IPS-18a (cell line): ENCODE results near the gene MARK3.

Source experiments
- H3K27ac ChIP-seq: one replicate; pipeline ENCODE4 v1.5.1; 2013; ENCODE audit warnings: low read length
- H3K27me3 ChIP-seq: one replicate; pipeline ENCODE4 v1.6.1; 2013; ENCODE audit warnings: mild to moderate bottlenecking, low read length; ENCODE audit not compliant: control insufficient read depth, insufficient read depth
- H3K36me3 ChIP-seq: one replicate; pipeline ENCODE4 v1.6.1; 2013; ENCODE audit warnings: low read depth, low read length; ENCODE audit not compliant: control insufficient read depth
- H3K4me1 ChIP-seq: one replicate; pipeline ENCODE4 v1.6.1; 2013; ENCODE audit warnings: low read depth, low read length; ENCODE audit not compliant: control insufficient read depth
- H3K4me3 ChIP-seq: one replicate; pipeline ENCODE4 v1.5.1; 2013; ENCODE audit warnings: low read length
- H3K9ac ChIP-seq: one replicate; pipeline ENCODE4 v1.6.1; 2013; ENCODE audit warnings: mild to moderate bottlenecking, low read length, moderate library complexity
- H3K9me3 ChIP-seq: one replicate; pipeline ENCODE4 v1.6.1; 2013; ENCODE audit warnings: low read depth, low read length; ENCODE audit not compliant: control insufficient read depth

Gene MARK3

DNA sequence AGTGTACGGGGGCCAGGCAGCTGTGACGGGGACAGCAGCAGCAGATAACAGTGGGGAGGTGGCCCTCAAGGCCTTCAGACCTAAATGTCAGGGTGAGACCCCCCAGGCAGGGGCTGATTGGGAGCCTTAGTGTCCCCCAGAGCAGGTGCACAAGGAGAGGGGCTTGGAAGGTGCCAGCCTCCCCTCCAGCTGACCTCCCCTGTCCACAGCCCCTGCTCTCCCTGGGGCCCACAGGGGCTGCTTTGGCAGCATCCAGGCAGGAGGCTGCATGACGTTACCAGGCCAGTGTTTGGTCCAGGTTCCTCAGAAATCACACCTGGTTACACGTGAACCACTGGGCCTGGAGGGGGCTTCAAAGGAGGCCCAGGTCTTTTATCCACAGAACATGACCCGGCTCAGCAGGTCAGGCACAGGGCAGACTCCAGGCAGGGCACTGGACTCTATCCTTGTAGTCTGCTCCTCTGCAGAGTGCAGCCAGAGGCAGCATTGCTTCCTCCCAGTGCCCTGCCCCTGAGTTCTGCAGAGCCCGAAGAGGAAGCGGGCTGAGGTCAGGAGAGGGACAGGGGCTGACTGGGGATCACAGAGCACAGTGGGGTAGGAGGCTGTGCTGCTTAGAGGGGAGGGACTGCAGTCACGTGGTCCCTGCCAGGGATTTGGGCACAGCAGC lies 141.2 kb downstream of the MARK3 start:
- H3K9me3 ChIP-seq = no peaks in the 10 kb centered on the region
- H3K36me3 ChIP-seq = no peaks in the 10 kb centered on the region
- H3K27ac ChIP-seq = no peak overlapping the region
- peaks cover 4% of the 10 kb centered on the region for H3K4me1 ChIP-seq
- H3K27me3 ChIP-seq = peaks cover 30% of the 10 kb centered on the region
- H3K4me3 ChIP-seq = no peak overlapping the region
- no peak overlapping the region for H3K9ac ChIP-seq

- Histone ChIP-seq H3K9ac (no peak overlapping the region), H3K27ac (no peak overlapping the region), H3K9me3 (no peaks in the 10 kb centered on the region), H3K4me1 (peaks cover 4% of the 10 kb centered on the region), H3K4me3 (no peak overlapping the region), H3K36me3 (no peaks in the 10 kb centered on the region), H3K27me3 (peaks cover 30% of the 10 kb centered on the region)
These were observed 141.7 kb downstream of the MARK3 start for GRCh38 chr14:103526914-103527248.

DNA sequence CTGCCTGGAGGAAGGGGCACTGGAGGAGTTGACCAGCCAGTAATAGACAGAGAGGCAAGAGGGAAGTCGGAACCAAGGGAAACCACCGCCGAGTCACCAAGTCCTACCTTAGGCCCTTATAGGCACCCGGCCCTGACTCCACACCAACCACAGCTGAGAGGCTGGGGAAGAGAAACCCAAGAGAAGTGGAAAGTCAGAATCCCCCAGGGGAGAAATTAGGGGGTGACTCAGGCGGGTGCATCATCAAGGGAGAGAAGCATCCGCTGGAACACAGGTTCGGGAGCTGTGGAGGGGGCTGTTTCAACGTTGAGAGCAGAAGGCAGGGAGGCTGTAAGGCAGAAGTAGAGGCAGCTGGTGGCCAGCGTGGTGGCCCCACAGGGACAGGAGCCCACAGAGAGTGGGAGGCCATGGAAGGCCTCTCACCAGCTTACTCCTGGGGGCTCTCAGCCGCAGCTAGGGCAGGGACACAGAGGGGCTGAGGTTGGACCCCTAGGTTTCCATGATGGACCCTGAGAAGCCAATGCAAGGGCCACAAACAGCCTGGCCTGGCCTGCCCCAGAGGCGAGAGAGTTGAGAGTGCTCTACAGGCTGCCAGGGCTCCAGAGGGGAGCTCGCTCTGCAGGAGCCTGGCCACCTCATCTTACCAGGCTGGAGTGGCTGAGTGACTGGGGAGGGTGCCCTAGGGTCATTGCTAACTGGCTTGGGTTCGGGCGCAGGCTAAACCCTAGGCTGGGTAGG lies 142.4 kb downstream of the MARK3 start:
- Histone ChIP-seq H3K4me1 (peaks cover 4% of the 10 kb centered on the region), H3K27me3 (peaks cover 30% of the 10 kb centered on the region), H3K36me3 (peaks cover 3% of the 10 kb centered on the region), H3K4me3 (no peak overlapping the region), H3K9ac (no peak overlapping the region), H3K27ac (no peak overlapping the region), H3K9me3 (no peaks in the 10 kb centered on the region)

DNA sequence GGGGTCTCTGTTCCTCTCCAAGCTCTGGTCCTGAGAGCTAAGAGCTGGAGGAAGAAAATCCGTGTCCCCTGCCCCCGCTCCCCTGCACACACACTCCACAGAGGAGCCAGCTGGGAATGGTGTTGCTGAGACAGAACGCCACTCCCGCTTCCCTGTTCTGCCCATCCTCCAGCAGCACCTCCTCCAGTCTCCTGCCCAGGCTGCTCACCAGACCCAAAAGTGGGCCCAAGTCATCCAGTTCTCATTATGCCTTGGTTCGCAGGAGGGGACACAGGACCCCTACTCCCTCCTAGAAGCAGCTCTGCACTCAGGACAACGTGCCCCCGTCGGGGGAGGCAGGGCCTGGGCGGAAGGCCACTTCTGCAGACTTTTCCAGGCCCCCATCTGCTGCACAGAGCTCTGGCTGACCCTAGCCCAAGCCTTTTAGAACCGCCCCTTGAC lies 143.0 kb downstream of the MARK3 start:
- Histone ChIP-seq H3K9ac (peak overlapping the region; percentile 68), H3K27ac (no peak overlapping the region), H3K27me3 (peaks cover 26% of the 10 kb centered on the region), H3K4me1 (peaks cover 4% of the 10 kb centered on the region), H3K4me3 (peak overlapping the region; percentile 71), H3K9me3 (no peaks in the 10 kb centered on the region), H3K36me3 (peaks cover 3% of the 10 kb centered on the region)

GRCh38 chr14:103528587-103529382 lies 143.6 kb downstream of the MARK3 start, which contains the start of gene TRMT61A:
Gene TRMT61A (plus strand): TSS chr14:103529196. CDS start chr14:103529979, 783 bp downstream.
- Histone ChIP-seq H3K27me3 (peaks cover 20% of the 10 kb centered on the region), H3K9me3 (no peaks in the 10 kb centered on the region), H3K9ac (peak within 1 kb of the TSS; percentile 70), H3K4me3 (peak within 1 kb of the TSS; percentile 93), H3K36me3 (peaks cover 3% of the 10 kb centered on the region), H3K27ac (peak within 1 kb of the TSS; percentile 63), H3K4me1 (peaks cover 4% of the 10 kb centered on the region)

DNA sequence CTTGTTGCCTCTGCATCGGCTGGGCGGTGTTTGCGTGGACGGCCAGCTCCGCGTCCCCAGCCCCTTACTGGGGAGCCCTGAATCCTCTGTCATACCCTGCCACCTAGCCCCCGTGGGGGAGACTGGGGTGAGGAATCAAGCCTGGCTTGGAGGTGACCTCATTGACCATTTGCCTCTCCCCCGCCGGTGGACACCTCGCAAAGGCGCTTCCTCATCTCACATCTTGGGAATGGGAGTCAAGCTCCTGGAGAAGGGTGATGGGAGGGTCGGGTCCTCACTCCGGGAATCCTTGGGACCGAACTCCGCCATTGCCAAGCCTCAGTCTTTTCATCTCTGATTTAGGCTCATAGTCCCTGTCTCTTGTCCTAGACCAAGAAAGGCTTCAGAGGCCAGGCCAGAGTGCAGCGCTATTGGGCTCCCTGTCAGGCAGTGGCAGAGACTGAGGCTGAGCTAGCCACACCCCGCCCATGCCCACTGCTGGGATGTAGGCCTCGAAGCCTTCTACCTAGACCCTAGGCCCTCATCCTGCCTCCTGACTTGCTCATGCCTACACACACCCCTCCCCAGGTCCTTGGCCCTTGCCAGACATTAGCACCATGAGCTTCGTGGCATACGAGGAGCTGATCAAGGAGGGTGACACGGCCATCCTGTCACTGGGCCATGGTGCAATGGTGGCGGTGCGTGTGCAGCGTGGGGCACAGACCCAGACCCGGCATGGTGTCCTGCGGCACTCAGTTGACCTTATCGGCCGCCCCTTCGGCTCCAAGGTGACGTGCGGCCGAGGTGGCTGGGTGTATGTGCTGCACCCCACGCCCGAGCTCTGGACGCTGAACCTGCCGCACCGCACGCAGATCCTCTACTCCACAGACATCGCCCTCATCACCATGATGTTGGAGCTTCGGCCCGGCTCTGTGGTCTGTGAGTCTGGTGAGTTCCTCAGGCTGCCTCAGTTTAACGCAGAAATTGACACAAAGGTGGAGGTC lies 144.5 kb downstream of the MARK3 start:
- H3K27ac ChIP-seq = no peak overlapping the region
- H3K4me3 ChIP-seq = peak overlapping the region; percentile 93
- H3K36me3 ChIP-seq = peaks cover 3% of the 10 kb centered on the region

GRCh38 chr14:103530390-103530789 lies 145.2 kb downstream of the MARK3 start:
- Histone ChIP-seq H3K27me3 (peaks cover 5% of the 10 kb centered on the region), H3K36me3 (peaks cover 6% of the 10 kb centered on the region), H3K4me1 (peaks cover 4% of the 10 kb centered on the region), H3K9me3 (no peaks in the 10 kb centered on the region), H3K9ac (no peak overlapping the region), H3K27ac (no peak overlapping the region), H3K4me3 (no peak overlapping the region)

More for the DNA sequence above, 144.5 kb downstream of the MARK3 start:
- peak overlapping the region; percentile 70 for H3K9ac ChIP-seq
- H3K9me3 ChIP-seq = no peaks in the 10 kb centered on the region
- peaks cover 4% of the 10 kb centered on the region for H3K4me1 ChIP-seq
- peaks cover 11% of the 10 kb centered on the region for H3K27me3 ChIP-seq

DNA sequence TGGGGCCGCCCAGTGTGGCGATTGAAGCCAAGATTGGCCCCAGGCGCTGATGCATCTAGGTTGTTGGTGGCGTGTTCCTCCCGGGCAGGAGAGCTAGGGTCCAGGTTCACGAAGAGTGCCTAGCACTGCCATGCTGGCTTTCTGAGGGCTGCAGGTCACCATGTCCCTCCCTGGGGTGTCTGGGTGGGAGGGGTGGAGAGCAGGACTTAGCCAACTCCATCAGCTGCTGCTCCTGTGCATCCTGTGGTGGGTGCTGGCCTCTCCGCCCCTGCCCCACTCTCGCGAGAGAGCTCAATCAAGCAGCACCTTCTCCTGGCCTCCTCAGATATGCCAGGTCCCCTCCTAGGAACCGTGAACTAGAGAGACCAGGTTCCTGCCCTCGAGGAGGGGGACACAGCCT lies 145.6 kb downstream of the MARK3 start:
- H3K27ac ChIP-seq = no peak overlapping the region
- no peak overlapping the region for H3K4me3 ChIP-seq
- H3K4me1 ChIP-seq = peaks cover 4% of the 10 kb centered on the region
- no peaks in the 10 kb centered on the region for H3K9me3 ChIP-seq
- H3K27me3 ChIP-seq = peaks cover 3% of the 10 kb centered on the region
- peaks cover 6% of the 10 kb centered on the region for H3K36me3 ChIP-seq
- no peak overlapping the region for H3K9ac ChIP-seq

DNA sequence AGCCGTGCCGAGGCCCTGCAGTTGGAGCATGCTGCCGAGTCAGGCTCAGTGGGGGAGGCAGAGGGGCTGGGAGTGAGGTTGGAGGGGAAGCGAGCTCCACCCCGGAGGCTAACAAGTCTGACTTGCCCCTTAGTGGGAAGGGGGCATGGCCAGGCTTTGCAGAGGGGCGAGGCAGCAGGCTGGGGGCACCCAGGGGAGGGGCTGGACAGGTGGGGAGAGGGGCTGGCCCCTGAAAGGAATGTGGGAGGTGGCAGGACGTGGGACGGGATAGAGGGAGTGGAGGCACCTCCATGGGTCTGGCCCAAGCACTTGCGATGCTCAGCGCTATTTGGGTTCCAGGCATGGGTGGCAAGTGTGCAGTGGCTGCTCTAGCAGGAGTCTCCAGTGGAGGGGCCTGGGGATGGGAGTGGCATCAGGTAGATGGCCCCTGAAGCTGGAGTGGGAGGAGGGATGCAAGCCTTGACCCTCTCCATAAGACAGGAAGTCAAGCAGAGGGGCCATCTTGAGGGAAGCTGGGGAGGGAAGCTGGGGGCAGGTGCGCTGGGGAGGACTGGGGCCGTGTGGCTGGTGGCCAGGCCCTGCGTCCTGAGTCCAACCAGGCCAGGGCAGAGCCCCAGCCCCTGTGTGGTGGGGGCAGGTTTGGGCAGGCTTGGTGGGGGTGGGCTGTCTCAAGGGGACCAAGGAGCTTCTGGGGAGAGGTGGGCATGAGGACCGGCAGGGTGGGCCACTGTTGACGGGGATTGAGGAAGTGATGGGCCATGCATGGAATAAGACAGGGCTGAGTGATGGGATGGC lies 146.4 kb downstream of the MARK3 start:
- Histone ChIP-seq H3K36me3 (peaks cover 6% of the 10 kb centered on the region), H3K27me3 (no peaks in the 10 kb centered on the region), H3K9ac (no peak overlapping the region)

More for the DNA sequence above, 146.4 kb downstream of the MARK3 start:
- no peak overlapping the region for H3K27ac ChIP-seq
- H3K4me1 ChIP-seq = peaks cover 4% of the 10 kb centered on the region
- no peaks in the 10 kb centered on the region for H3K9me3 ChIP-seq
- H3K4me3 ChIP-seq = no peak overlapping the region
